ENCODE measurements around the gene DRC3.

DNA sequence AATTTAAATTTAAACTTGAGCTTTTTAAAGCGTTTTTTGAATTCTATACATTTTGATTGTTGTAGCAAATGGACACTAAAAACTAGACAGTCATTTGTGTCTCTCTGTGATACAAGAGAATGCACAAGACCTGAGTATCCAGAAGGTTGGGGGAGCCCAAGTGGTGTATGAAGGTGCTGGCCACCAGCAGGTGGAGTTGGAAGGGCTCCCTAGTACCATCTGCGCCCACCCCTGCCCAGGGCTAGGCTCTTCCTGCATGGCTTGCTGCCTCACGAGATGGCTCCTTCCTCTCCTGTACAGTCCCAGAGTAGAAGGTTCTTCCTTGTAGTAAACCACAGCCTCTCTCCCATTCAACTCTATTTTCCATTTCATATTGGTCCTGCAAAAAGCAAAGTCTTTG lies 83.6 kb downstream of the DRC3 start:
- TF ChIP-seq, protein P1, sequence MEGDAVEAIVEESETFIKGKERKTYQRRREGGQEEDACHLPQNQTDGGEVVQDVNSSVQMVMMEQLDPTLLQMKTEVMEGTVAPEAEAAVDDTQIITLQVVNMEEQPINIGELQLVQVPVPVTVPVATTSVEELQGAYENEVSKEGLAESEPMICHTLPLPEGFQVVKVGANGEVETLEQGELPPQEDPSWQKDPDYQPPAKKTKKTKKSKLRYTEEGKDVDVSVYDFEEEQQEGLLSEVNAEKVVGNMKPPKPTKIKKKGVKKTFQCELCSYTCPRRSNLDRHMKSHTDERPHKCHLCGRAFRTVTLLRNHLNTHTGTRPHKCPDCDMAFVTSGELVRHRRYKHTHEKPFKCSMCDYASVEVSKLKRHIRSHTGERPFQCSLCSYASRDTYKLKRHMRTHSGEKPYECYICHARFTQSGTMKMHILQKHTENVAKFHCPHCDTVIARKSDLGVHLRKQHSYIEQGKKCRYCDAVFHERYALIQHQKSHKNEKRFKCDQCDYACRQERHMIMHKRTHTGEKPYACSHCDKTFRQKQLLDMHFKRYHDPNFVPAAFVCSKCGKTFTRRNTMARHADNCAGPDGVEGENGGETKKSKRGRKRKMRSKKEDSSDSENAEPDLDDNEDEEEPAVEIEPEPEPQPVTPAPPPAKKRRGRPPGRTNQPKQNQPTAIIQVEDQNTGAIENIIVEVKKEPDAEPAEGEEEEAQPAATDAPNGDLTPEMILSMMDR (IDR thresholded peaks at IDR 0.05; ENCODE audit: insufficient read depth, low read depth, low read length): no peak
- TF ChIP-seq EZH2 (IDR thresholded peaks at IDR 0.05; ENCODE audit: insufficient read depth, low read length): no peak
